IPS-15b (cell line): ENCODE measurements around the gene SORCS1.

Experiments used
- H3K27me3 ChIP-seq: one replicate; pipeline ENCODE4 v1.6.1; 2013; ENCODE audit warnings: low read length; ENCODE audit not compliant: control insufficient read depth, insufficient read depth
- H3K36me3 ChIP-seq: one replicate; pipeline ENCODE4 v1.6.1; 2013; ENCODE audit warnings: low read length; ENCODE audit not compliant: control insufficient read depth, insufficient read depth
- H3K4me1 ChIP-seq: one replicate; pipeline ENCODE4 v1.6.1; 2013; ENCODE audit warnings: mild to moderate bottlenecking, low read length; ENCODE audit not compliant: control insufficient read depth, insufficient read depth
- H3K4me3 ChIP-seq: one replicate; pipeline ENCODE4 v1.5.1; 2013; ENCODE audit warnings: low read depth, low read length
- H3K9ac ChIP-seq: one replicate; pipeline ENCODE4 v1.6.1; 2013; ENCODE audit warnings: low read depth, mild to moderate bottlenecking, low read length
- H3K9me3 ChIP-seq: one replicate; pipeline ENCODE4 v1.6.1; 2013; ENCODE audit warnings: mild to moderate bottlenecking, low read length; ENCODE audit not compliant: control insufficient read depth, insufficient read depth

The SORCS1 gene

GRCh38 chr10:107103174-107104025 is 61.1 kb downstream of the SORCS1 start:
- Histone ChIP-seq H3K9ac (no peak overlapping the region), H3K9me3 (no peaks in the 10 kb centered on the region), H3K4me3 (no peak overlapping the region), H3K36me3 (no peaks in the 10 kb centered on the region), H3K4me1 (peaks cover 5% of the 10 kb centered on the region), H3K27me3 (no peaks in the 10 kb centered on the region)

DNA sequence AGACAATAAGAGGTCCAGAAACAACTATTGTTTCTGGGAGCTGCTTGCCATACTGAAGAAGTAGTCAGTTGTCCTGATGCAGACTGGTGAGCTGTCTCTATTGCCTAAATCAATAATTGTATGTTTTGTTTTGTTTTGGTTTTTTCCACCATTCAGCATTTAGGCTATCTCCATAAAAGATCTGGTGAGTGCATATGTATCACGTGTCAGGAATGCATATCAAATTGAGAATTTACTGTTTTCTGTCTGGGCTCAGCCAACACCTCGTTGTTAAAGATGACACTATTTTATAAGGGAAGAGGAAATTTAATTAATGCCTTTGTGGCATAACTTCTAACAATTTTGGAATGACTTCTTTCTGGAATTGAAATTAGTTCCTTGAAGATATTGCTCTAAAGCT is 66.2 kb downstream of the SORCS1 start:
- Histone ChIP-seq H3K36me3 (no peaks in the 10 kb centered on the region), H3K27me3 (no peaks in the 10 kb centered on the region), H3K4me3 (no peak overlapping the region), H3K9me3 (no peaks in the 10 kb centered on the region), H3K9ac (no peak overlapping the region), H3K4me1 (peaks cover 3% of the 10 kb centered on the region)

DNA sequence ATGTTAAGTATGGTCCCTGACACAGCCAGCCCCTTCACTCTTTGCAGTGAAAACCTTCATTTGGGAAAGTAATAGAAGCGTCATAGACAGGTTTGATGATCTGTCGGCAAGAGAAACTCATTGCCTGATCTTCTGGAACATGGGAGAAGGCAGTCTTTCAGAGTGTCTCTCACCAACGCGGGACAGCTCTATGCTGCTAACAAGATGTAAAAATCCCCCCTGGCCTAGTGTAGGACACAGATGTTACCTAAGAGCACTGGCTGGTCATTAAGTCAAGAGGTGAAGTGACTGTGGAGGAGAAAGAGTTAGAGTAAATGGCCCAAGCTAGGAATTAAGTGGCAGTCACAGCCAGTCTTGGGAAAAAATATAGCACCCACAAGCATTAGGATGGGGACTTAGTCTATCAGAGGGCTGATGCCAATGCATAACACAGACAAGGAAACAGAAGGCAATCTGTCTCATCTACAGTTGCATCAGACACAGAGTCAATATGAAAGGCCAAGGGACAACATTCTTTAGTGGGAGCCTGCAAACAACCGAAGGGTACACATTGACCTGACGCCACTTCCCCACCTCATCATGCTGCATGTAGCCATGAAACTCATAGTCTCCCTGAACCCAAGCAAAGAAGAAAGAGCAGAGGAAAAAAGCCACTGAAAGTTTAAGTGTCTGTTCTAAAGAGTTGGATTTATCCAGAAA is 69.5 kb downstream of the SORCS1 start:
- Histone ChIP-seq H3K9ac (no peak overlapping the region), H3K36me3 (no peaks in the 10 kb centered on the region), H3K4me1 (no peaks in the 10 kb centered on the region), H3K27me3 (no peaks in the 10 kb centered on the region), H3K4me3 (no peak overlapping the region), H3K9me3 (no peaks in the 10 kb centered on the region)

DNA sequence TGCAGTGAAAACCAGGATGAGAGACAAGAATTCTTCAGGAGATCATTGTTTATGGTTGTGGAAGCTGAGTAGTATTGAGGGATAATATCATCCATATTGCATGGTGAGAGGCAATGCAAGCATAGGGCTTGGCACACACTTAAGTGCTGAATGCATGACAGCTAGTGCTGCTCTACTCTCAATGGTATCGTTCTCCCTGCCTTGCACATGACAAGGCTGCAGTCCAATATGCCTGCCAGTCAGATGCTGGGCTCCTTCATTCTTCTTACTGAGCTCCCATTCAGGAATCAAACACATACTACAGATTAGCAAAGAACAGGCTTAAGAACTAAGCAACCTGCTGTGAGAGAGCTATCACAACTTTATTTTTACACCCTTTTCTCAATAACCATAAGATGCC is 72.2 kb downstream of the SORCS1 start:
- Histone ChIP-seq H3K4me1 (no peaks in the 10 kb centered on the region), H3K36me3 (no peaks in the 10 kb centered on the region), H3K9ac (no peak overlapping the region), H3K27me3 (no peaks in the 10 kb centered on the region), H3K9me3 (no peaks in the 10 kb centered on the region), H3K4me3 (no peak overlapping the region)

- Histone ChIP-seq H3K27me3 (no peaks in the 10 kb centered on the region), H3K4me3 (no peak overlapping the region), H3K4me1 (no peaks in the 10 kb centered on the region), H3K36me3 (no peaks in the 10 kb centered on the region), H3K9ac (no peak overlapping the region), H3K9me3 (no peaks in the 10 kb centered on the region)
Measured at GRCh38 chr10:107091126-107091525, 73.4 kb downstream of the SORCS1 start.

DNA sequence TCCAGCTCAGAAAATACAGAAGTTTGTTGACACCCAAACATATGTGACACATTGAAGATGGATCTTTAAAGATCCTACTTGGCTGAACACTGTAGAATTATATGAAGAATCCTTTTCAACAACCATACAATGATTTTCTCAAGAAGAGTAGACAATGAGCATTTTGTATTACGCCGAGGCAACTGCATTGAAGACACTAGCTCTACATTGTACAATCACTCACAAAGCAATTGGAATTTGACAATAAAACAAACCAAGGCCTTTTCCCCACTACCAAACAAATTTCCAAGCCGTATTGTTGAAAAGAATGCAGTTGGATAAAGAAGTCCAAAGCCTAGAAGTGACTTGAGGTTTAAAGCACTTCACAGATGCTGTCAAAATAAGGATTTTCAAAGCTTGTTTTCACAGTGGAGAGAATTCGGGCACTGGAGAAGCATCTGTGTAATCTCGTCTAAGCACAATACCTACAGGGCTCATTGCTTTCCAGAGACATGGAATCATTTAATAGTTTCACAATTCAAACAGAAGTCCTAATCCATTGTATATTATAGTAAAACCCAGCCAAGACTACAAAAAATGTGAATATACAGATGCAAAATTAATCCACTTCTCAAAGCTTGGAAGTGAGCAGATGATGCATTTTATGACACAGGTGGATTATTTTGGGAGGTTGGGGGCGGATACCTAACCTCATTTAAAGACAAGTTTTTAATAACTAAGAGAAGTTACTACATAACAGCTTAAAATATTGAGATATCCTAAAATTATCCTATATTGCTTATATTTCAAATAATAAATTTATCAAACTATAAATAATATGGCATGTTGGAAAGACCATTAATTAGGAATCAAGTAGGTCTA is 78.6 kb downstream of the SORCS1 start:
- H3K4me1 ChIP-seq, result no peaks in the 10 kb centered on the region
- no peaks in the 10 kb centered on the region for H3K9me3 ChIP-seq
- no peak overlapping the region for H3K4me3 ChIP-seq
- no peak overlapping the region for H3K9ac ChIP-seq
- H3K36me3 ChIP-seq, result no peaks in the 10 kb centered on the region
- no peaks in the 10 kb centered on the region for H3K27me3 ChIP-seq

- Histone ChIP-seq H3K27me3 (no peaks in the 10 kb centered on the region), H3K9ac (no peak overlapping the region), H3K4me3 (no peak overlapping the region), H3K9me3 (no peaks in the 10 kb centered on the region), H3K36me3 (no peaks in the 10 kb centered on the region), H3K4me1 (no peaks in the 10 kb centered on the region)
Measured at GRCh38 chr10:107083388-107084009, 81.0 kb downstream of the SORCS1 start.

- Histone ChIP-seq H3K4me3 (no peak overlapping the region), H3K4me1 (no peaks in the 10 kb centered on the region), H3K9me3 (no peaks in the 10 kb centered on the region), H3K36me3 (no peaks in the 10 kb centered on the region), H3K27me3 (no peaks in the 10 kb centered on the region), H3K9ac (no peak overlapping the region)
Measured at GRCh38 chr10:107081644-107082043, 82.9 kb downstream of the SORCS1 start.

GRCh38 chr10:107075117-107075516 is 89.4 kb downstream of the SORCS1 start:
- no peak overlapping the region for H3K9ac ChIP-seq
- H3K4me3 ChIP-seq, result no peak overlapping the region
- H3K9me3 ChIP-seq, result no peaks in the 10 kb centered on the region
- no peaks in the 10 kb centered on the region for H3K27me3 ChIP-seq
- H3K4me1 ChIP-seq, result no peaks in the 10 kb centered on the region
- no peaks in the 10 kb centered on the region for H3K36me3 ChIP-seq

GRCh38 chr10:107072786-107073185 is 91.7 kb downstream of the SORCS1 start:
- Histone ChIP-seq H3K9me3 (no peaks in the 10 kb centered on the region), H3K9ac (no peak overlapping the region), H3K4me1 (no peaks in the 10 kb centered on the region), H3K27me3 (no peaks in the 10 kb centered on the region), H3K4me3 (no peak overlapping the region), H3K36me3 (no peaks in the 10 kb centered on the region)

DNA sequence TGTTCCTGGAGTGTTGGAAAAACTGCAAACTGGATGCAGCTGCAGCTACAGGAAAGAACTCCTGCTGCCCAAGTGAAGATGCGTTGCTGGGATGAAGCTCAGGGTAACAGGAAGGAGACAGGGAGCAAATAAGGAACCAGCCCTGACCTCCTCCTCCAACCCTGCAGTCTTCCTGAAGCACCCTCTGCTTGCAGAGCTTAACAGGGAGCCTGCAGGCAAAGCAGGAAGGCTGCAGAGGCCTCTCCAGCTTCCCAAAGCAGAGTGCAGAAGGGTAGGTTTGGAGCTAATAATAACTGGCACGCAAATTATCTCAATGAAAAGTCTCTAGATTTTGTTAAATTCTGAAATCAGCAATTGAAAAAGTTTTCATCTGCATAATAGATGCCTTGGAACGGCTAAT is 92.5 kb downstream of the SORCS1 start:
- no peaks in the 10 kb centered on the region for H3K9me3 ChIP-seq
- H3K9ac ChIP-seq, result no peak overlapping the region
- H3K4me3 ChIP-seq, result no peak overlapping the region
- H3K27me3 ChIP-seq, result no peaks in the 10 kb centered on the region
- H3K36me3 ChIP-seq, result no peaks in the 10 kb centered on the region
- no peaks in the 10 kb centered on the region for H3K4me1 ChIP-seq
